Prostate gland (tissue), 2 donors: ENCODE results near the gene MARS1. TPM values are rescaled to one million over a fixed set of nuclear protein-coding genes. Genes with fewer than 3 reads are reported as not detected.
A peak's percentile ranks its signal among the peaks of the same experiment; 100 is the strongest.

Source experiments
- DNase-seq: peaks from one replicate; pipeline ENCODE4 v3.0.0-alpha.2; 2019; ENCODE audit warnings: low spot score
- H3K27ac ChIP-seq, 2 donors: fragments of 200-600 bp; sonication (generic); 2 replicates each; pipeline ENCODE4 v1.5.1; 2017 to 2019
- H3K27me3 ChIP-seq: fragments of 200-600 bp; sonication (generic); replicated peaks from 2 replicates; pipeline ENCODE4 v1.5.1; 2019; ENCODE audit not compliant: insufficient read depth
- H3K36me3 ChIP-seq, 2 donors: fragments of 200-600 bp; sonication (generic); 1 replicate in 1 of 2; 2 replicates in 1 of 2; pipeline versions ENCODE4 v1.5.1 to v1.8.1; 2017 to 2019
- H3K4me1 ChIP-seq: fragments of 200-600 bp; sonication (generic); replicated peaks from 2 replicates; pipeline ENCODE4 v1.5.1; 2019
- H3K4me3 ChIP-seq, 2 donors: fragments of 200-600 bp; sonication (generic); 2 replicates each; pipeline ENCODE4 v1.5.1; 2017 to 2019
- H3K9me3 ChIP-seq: fragments of 200-600 bp; sonication (generic); 2 replicates; pipeline ENCODE4 v1.5.1; 2017
- CTCF ChIP-seq, 4 experiments: fragments of 200-600 bp in 2 of 4; fragments of 450-650 bp in 2 of 4; sonication (generic) in 2 of 4; IDR thresholded peaks; 1 replicate in 3 of 4; 2 replicates in 1 of 4; pipeline ENCODE4 v1.5.1; 2016 to 2019; ENCODE audit warnings: antibody characterized with exemption in 4 of 4, mild to moderate bottlenecking in 2 of 4, moderate library complexity in 2 of 4
- POLR2A ChIP-seq: fragments of 450-650 bp; IDR thresholded peaks from one replicate; pipeline ENCODE4 v1.6.1; 2016; ENCODE audit warnings: antibody characterized with exemption, mild to moderate bottlenecking
- POLR2AphosphoS5 ChIP-seq: sonication (generic); formaldehyde crosslinking; IDR thresholded peaks from one replicate; pipeline ENCODE4 v1.6.1; 2017; ENCODE audit warnings: antibody characterized with exemption
- WGBS: methylation state at CpG from one replicate; pipeline ENCODE4 v1.1.5; 2018; 5-methylcytosine and 5-hydroxymethylcytosine counted together
- intact Hi-C: fragments of 100-400 bp; cut with DNase I; formaldehyde crosslinking; loops from one replicate; pipeline ENCODE4 v1.14.2; 2022
- total RNA-seq, 2 donors: library from RNA; depleted of rRNA; stranded (reverse); fragments of >200 nt; gene quantifications; one replicate each; pipeline ENCODE4 v1.1.0, GENCODE V29; 2016

The MARS1 gene
- total RNA-seq, 2 donors from 2014 or later = 67.2 to 90.0 TPM

DNA sequence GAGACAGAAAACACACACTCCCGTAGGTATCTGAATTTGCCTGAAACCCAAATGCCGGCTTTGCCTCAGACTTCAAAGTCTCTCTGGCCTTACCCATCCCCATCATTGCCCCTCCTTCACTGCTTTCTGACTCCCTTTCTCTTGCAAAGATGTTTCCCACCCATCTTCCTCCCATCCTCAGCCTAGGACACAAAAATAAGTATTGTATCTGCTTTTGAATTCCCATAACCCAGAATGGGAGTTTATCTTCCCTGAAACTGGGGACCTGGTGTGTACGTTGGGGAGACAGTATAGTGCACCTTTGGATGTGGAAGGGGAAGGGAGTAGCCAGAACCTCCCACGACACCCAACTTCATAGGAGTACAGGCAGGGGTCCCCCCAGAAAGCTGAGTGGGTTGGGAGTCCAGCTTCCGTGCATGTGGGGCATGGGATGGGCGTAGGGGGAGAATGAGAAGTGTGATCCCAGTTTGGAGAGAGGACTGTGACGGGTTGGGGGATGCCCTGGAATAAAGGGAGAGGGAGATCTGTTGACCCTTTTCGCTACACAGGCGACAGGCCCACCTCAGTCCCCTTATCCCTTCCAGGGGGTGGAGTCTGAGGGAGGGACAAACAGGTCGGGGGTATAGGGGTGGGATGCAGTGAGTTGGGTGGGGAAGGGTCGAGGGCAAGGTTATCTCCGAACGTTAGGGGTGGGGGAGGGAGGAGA lies 61.5 kb downstream of the MARS1 start:
- peaks cover 7% of the 10 kb centered on the region for H3K4me1 ChIP-seq
- no peak for DNase-seq
- TF ChIP-seq POLR2AphosphoS5 (no peak), CTCF (IDR thresholded peaks at IDR 0.05) (no peak), POLR2A (no peak)
- no peak overlapping the region for H3K27ac ChIP-seq
- intact Hi-C loops = no loop called here
- peaks cover 13% of the 10 kb centered on the region for H3K27me3 ChIP-seq
- H3K9me3 ChIP-seq = no peaks in the 10 kb centered on the region
- 33% methylated on average over 13 of the region's 13 CpGs for WGBS
- H3K4me3 ChIP-seq = peak overlapping the region; percentile 15 to 27
- no peaks in the 10 kb centered on the region for H3K36me3 ChIP-seq

DNA sequence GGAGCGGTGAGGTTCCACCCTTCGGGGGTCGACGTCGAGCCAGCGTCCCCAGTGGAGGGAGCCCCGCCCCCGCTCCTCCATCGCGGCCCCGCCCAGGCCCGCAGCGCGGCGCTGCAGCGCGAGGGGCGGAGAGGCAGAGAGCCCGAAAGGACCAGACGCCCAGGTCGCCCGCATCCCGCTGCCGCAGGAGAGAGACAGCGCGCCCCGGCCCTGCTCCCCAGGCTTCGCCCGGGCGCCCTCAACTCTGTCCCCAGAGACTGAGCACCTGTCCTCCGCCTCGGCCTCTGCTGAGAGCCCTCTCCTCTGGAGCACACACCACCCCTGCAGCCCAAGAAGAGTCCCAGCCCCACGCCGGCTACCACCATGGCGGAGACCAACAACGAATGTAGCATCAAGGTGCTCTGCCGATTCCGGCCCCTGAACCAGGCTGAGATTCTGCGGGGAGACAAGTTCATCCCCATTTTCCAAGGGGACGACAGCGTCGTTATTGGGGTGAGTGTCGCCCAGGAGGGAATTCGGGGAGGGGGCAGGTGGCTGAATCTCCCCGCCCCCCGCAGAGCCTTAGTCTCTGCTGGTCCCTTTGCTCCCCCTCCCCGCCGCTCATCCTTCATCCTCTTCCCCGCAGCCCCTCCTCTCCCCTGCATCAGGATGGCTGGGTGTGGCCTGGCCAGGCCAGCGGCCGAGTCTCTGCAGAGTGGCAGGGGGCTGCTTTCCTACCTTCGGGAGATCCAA lies 62.2 kb downstream of the MARS1 start, which contains the start of gene KIF5A:
KIF5A (plus strand) TSS at position 136 of the 732 bp plus-strand sequence; CDS start at position 364, 228 bp downstream.
- WGBS = 4% methylated on average over 52 of the region's 52 CpGs
- Histone ChIP-seq H3K4me3 (peak within 1 kb of the TSS; percentile 15 to 27), H3K4me1 (peaks cover 7% of the 10 kb centered on the region), H3K36me3 (no peaks in the 10 kb centered on the region), H3K27me3 (peaks cover 13% of the 10 kb centered on the region), H3K9me3 (no peaks in the 10 kb centered on the region), H3K27ac (no peak within 1 kb of the TSS)
- intact Hi-C loops = no loop called here
- TF ChIP-seq POLR2AphosphoS5 (no peak), POLR2A (no peak), CTCF (IDR thresholded peaks at IDR 0.05) (no peak)
- DNase-seq = no peak

GRCh38 chr12:57550641-57551549 lies 63.0 kb downstream of the MARS1 start:
- intact Hi-C loops = no loop called here
- H3K36me3 ChIP-seq = no peaks in the 10 kb centered on the region
- H3K9me3 ChIP-seq = no peaks in the 10 kb centered on the region
- peaks cover 1% of the 10 kb centered on the region for H3K4me1 ChIP-seq
- no peak overlapping the region for H3K27ac ChIP-seq
- 61% methylated on average over 7 of the region's 7 CpGs for WGBS
- no peak overlapping the region for H3K4me3 ChIP-seq
- TF ChIP-seq CTCF (IDR thresholded peaks at IDR 0.05) = no peak
- no peak for TF ChIP-seq POLR2A
- no peak for TF ChIP-seq POLR2AphosphoS5
- peaks cover 13% of the 10 kb centered on the region for H3K27me3 ChIP-seq
- DNase-seq = no peak

GRCh38 chr12:57551637-57552305 lies 63.9 kb downstream of the MARS1 start:
- TF ChIP-seq CTCF (IDR thresholded peaks at IDR 0.05) (no peak), POLR2A (no peak), POLR2AphosphoS5 (no peak)
- Histone ChIP-seq H3K36me3 (no peaks in the 10 kb centered on the region), H3K4me1 (no peaks in the 10 kb centered on the region), H3K4me3 (no peak overlapping the region), H3K27me3 (peaks cover 13% of the 10 kb centered on the region), H3K9me3 (no peaks in the 10 kb centered on the region), H3K27ac (no peak overlapping the region)
- 80% methylated on average over 3 of the region's 3 CpGs for WGBS
- no peak for DNase-seq
- intact Hi-C loops = no loop called here
